GM21423 (cell line): Measurements from ENCODE around the gene TTF2.

ENCODE experiments used
- ATAC-seq: cut with Tn5 transposase; IDR thresholded peaks from one replicate; pipeline ENCODE4 v1.9.1; 2021; ENCODE audit warnings: mild to moderate bottlenecking, moderate library complexity; ENCODE audit not compliant: unreplicated experiment

Gene TTF2

GRCh38 chr1:117059678-117060440, at the start of gene TTF2:
TTF2 (plus strand) TSS chr1:117060326; CDS start chr1:117060347, 21 bp downstream.
- ATAC-seq: peak; percentile 88

GRCh38 chr1:117011334-117011733, 48.8 kb upstream of the TTF2 start:
- ATAC-seq: no peak

GRCh38 chr1:117013309-117013858, 46.7 kb upstream of the TTF2 start:
- ATAC-seq: no peak

- ATAC-seq: no peak
These were observed 45.9 kb upstream of the TTF2 start for GRCh38 chr1:117014209-117014608.

- ATAC-seq: no peak
These were observed 44.4 kb upstream of the TTF2 start for GRCh38 chr1:117015724-117016123.

- ATAC-seq: no peak
These were observed 43.1 kb upstream of the TTF2 start for GRCh38 chr1:117017062-117017461.

- ATAC-seq: no peak
These were observed 42.5 kb upstream of the TTF2 start for GRCh38 chr1:117017648-117018047.

GRCh38 chr1:117020526-117021156, 39.5 kb upstream of the TTF2 start:
- no peak for ATAC-seq

GRCh38 chr1:117022114-117022513, 38.0 kb upstream of the TTF2 start:
- ATAC-seq: no peak

- no peak for ATAC-seq
These were observed 34.6 kb upstream of the TTF2 start for GRCh38 chr1:117025568-117025967.

- ATAC-seq: no peak
These were observed 33.8 kb upstream of the TTF2 start for GRCh38 chr1:117026361-117026760.

GRCh38 chr1:117029685-117030084, 30.4 kb upstream of the TTF2 start:
- ATAC-seq: no peak

- ATAC-seq: no peak
These were observed 29.8 kb upstream of the TTF2 start for GRCh38 chr1:117030271-117030877.

GRCh38 chr1:117032266-117032665, 27.9 kb upstream of the TTF2 start:
- ATAC-seq: no peak

- ATAC-seq: no peak
These were observed 27.2 kb upstream of the TTF2 start for GRCh38 chr1:117032681-117033539.

GRCh38 chr1:117033772-117034171, 26.4 kb upstream of the TTF2 start:
- ATAC-seq: no peak

- no peak for ATAC-seq
These were observed 25.3 kb upstream of the TTF2 start for GRCh38 chr1:117034791-117035290.

- no peak for ATAC-seq
These were observed 24.1 kb upstream of the TTF2 start for GRCh38 chr1:117036018-117036461.

- no peak for ATAC-seq
These were observed 22.3 kb upstream of the TTF2 start for GRCh38 chr1:117037802-117038201.

GRCh38 chr1:117038236-117038635, 21.9 kb upstream of the TTF2 start:
- no peak for ATAC-seq

- no peak for ATAC-seq
These were observed 15.9 kb upstream of the TTF2 start for GRCh38 chr1:117044217-117044616.
